ENCODE data around the gene SULT4A1. TPM values are rescaled to one million over a fixed set of nuclear protein-coding genes. Genes with fewer than 3 reads are reported as not detected.
A peak's percentile ranks its signal among the peaks of the same experiment; 100 is the strongest.
"Not testable (repeated sequence)": the region's sequence is repeated elsewhere in the genome, so short reads cannot be mapped to it uniquely, and the experiment has no call there.

Gene SULT4A1
- total RNA-seq, 1 donor from 2014 or later: 5.9 TPM

DNA sequence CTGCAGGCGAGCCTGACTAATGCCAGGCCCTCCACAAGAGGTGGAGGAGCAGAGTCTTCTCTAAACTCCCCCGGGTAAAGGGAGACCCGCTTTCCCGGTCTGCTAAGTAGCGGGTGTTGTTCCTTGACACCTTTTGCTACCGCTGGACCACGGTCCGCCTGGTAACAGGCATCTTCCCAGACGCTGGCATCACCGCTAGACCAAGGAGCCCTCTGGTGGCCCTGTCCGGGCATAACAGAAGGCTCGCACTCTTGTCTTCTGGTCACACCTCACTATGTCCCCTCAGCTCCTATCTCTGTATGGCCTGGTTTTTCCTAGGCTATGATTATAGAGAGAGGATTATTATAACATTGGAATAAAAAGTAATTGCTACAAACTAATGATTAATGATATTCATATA lies 42.1 kb upstream of the SULT4A1 start:
- peaks cover 14% of the 10 kb centered on the region for H3K4me1 ChIP-seq (ENCODE audit: insufficient read depth, low read length)
- not testable (repeated sequence) for H3K9ac ChIP-seq (ENCODE audit: low read length); H3K27ac Mint-ChIP-seq (ENCODE audit: unreplicated experiment); H3K4me3 ChIP-seq (ENCODE audit: insufficient read depth, low read depth, low read length); FAIRE-seq; H4K20me1 ChIP-seq (ENCODE audit: insufficient read depth, low read length); H3K36me3 ChIP-seq (ENCODE audit: insufficient read depth, low read length); H3K4me2 ChIP-seq (ENCODE audit: low read length); H3K27ac ChIP-seq (ENCODE audit: low read depth, low read length); H3K79me2 ChIP-seq (ENCODE audit: insufficient read depth, low read length); H2AFZ ChIP-seq (ENCODE audit: low read depth, low read length); H3K4me1 Mint-ChIP-seq (ENCODE audit: low read depth, unreplicated experiment); H3K4me3 Mint-ChIP-seq (ENCODE audit: unreplicated experiment); H3K27me3 ChIP-seq (ENCODE audit: insufficient read depth, low read length); H3K36me3 Mint-ChIP-seq (ENCODE audit: low read depth, unreplicated experiment); H3K9me3 ChIP-seq (ENCODE audit: insufficient read depth, low read depth, low read length); DNase-seq (ENCODE audit: low read depth); H3K9me3 Mint-ChIP-seq (ENCODE audit: unreplicated experiment)
- peaks cover 52% of the 10 kb centered on the region for H3K27me3 Mint-ChIP-seq (ENCODE audit: low read depth, unreplicated experiment)
- TF ChIP-seq, protein P1, sequence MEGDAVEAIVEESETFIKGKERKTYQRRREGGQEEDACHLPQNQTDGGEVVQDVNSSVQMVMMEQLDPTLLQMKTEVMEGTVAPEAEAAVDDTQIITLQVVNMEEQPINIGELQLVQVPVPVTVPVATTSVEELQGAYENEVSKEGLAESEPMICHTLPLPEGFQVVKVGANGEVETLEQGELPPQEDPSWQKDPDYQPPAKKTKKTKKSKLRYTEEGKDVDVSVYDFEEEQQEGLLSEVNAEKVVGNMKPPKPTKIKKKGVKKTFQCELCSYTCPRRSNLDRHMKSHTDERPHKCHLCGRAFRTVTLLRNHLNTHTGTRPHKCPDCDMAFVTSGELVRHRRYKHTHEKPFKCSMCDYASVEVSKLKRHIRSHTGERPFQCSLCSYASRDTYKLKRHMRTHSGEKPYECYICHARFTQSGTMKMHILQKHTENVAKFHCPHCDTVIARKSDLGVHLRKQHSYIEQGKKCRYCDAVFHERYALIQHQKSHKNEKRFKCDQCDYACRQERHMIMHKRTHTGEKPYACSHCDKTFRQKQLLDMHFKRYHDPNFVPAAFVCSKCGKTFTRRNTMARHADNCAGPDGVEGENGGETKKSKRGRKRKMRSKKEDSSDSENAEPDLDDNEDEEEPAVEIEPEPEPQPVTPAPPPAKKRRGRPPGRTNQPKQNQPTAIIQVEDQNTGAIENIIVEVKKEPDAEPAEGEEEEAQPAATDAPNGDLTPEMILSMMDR (IDR thresholded peaks at IDR 0.05; ENCODE audit: insufficient read depth, low read depth, low read length): peak; percentile 11

DNA sequence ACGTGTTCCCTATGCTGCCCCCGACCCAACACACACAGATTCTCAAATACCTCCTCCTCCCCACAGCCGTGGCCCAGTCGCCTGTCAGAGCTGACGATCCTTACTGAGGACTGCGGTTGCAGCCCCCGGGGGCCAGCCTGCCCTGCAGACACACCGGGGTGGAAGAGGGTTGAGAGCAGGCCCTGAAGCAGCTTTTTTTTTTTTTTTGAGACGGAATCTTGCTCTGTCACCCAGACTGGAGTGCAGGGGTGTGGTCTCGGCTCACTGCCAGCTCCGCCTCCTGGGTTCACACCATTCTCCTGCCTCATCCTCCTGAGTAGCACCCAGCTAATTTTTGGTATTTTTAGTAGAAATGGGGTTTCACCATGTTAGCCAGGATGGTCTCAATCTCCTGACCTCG lies 40.7 kb upstream of the SULT4A1 start:
- not testable (repeated sequence) for H3K4me2 ChIP-seq (ENCODE audit: low read length); H3K4me1 Mint-ChIP-seq (ENCODE audit: low read depth, unreplicated experiment); H3K36me3 ChIP-seq (ENCODE audit: insufficient read depth, low read length); H3K4me3 Mint-ChIP-seq (ENCODE audit: unreplicated experiment); H4K20me1 ChIP-seq (ENCODE audit: insufficient read depth, low read length); H3K79me2 ChIP-seq (ENCODE audit: insufficient read depth, low read length); H3K27me3 ChIP-seq (ENCODE audit: insufficient read depth, low read length); H3K9me3 ChIP-seq (ENCODE audit: insufficient read depth, low read depth, low read length); H3K27ac Mint-ChIP-seq (ENCODE audit: unreplicated experiment); H2AFZ ChIP-seq (ENCODE audit: low read depth, low read length); H3K36me3 Mint-ChIP-seq (ENCODE audit: low read depth, unreplicated experiment); FAIRE-seq; H3K4me3 ChIP-seq (ENCODE audit: insufficient read depth, low read depth, low read length); H3K9me3 Mint-ChIP-seq (ENCODE audit: unreplicated experiment); DNase-seq (ENCODE audit: low read depth)
- peaks cover 43% of the 10 kb centered on the region for H3K27me3 Mint-ChIP-seq (ENCODE audit: low read depth, unreplicated experiment)
- peak overlapping the region; percentile 26 for H3K9ac ChIP-seq (ENCODE audit: low read length)
- peaks cover 21% of the 10 kb centered on the region for H3K4me1 ChIP-seq (ENCODE audit: insufficient read depth, low read length)
- peak overlapping the region; percentile 19 for H3K27ac ChIP-seq (ENCODE audit: low read depth, low read length)

DNA sequence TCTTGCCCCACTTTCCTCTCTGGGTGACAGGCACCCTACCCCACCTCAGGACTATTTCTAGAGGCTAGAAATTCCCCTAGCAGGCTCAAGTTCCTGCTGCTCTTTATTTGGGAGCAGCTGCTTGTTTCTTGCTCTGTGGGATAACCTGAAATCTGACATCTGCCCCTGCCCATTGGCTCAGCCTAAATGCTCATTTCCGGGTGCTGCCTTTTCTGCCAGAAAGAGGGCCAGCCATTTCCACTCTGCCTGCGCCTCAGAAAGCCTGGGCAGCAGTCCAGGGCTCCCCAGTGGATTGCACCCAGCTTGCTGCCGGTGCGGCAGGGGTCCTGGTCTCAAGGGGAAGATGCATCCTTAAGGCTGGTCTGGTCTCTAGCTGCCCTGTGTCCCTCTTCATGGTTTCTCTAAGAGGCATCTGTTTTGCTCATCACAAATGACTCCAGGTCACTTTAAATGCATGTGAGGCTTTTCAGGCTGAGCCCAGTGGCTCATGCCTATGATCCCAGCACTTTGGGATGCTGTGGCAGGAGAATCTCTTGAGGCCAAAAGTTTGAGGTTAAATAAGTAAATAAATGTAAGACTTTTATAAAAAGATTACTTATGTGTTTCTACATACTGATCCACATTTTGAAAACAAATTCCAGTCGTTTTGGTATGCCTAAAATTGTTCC lies 39.8 kb upstream of the SULT4A1 start:
- H3K9me3 ChIP-seq (ENCODE audit: insufficient read depth, low read depth, low read length): no peaks in the 10 kb centered on the region
- Mint-ChIP-seq H3K36me3 (ENCODE audit: low read depth, unreplicated experiment) (no peaks in the 10 kb centered on the region), H3K4me1 (ENCODE audit: low read depth, unreplicated experiment) (peaks cover 8% of the 10 kb centered on the region), H3K27me3 (ENCODE audit: low read depth, unreplicated experiment) (peaks cover 42% of the 10 kb centered on the region), H3K9me3 (ENCODE audit: unreplicated experiment) (no peaks in the 10 kb centered on the region), H3K4me3 (ENCODE audit: unreplicated experiment) (no peak overlapping the region), H3K27ac (ENCODE audit: unreplicated experiment) (no peak overlapping the region)
- H3K79me2 ChIP-seq (ENCODE audit: insufficient read depth, low read length): no peaks in the 10 kb centered on the region
- H2AFZ ChIP-seq (ENCODE audit: low read depth, low read length): no peak overlapping the region
- H3K36me3 ChIP-seq (ENCODE audit: insufficient read depth, low read length): no peaks in the 10 kb centered on the region
- H3K4me1 ChIP-seq (ENCODE audit: insufficient read depth, low read length): peaks cover 30% of the 10 kb centered on the region
- H4K20me1 ChIP-seq (ENCODE audit: insufficient read depth, low read length): no peaks in the 10 kb centered on the region
- peak overlapping the region; percentile 36 for H3K9ac ChIP-seq (ENCODE audit: low read length)
- H3K4me2 ChIP-seq (ENCODE audit: low read length): peak overlapping the region; percentile 74
- DNase-seq (ENCODE audit: low read depth): peak; percentile 96
- peak overlapping the region; percentile 41 for H3K27ac ChIP-seq (ENCODE audit: low read depth, low read length)
- no peak overlapping the region for H3K4me3 ChIP-seq (ENCODE audit: insufficient read depth, low read depth, low read length)
- no peak for FAIRE-seq
- TF ChIP-seq EZH2 (IDR thresholded peaks at IDR 0.05; ENCODE audit: insufficient read depth, low read length): no peak
- no peaks in the 10 kb centered on the region for H3K27me3 ChIP-seq (ENCODE audit: insufficient read depth, low read length)
